Measurements from ENCODE around the gene NOS2.
"Not testable (repeated sequence)": the region's sequence is repeated elsewhere in the genome, so short reads cannot be mapped to it uniquely, and the experiment has no call there.

The NOS2 gene

DNA sequence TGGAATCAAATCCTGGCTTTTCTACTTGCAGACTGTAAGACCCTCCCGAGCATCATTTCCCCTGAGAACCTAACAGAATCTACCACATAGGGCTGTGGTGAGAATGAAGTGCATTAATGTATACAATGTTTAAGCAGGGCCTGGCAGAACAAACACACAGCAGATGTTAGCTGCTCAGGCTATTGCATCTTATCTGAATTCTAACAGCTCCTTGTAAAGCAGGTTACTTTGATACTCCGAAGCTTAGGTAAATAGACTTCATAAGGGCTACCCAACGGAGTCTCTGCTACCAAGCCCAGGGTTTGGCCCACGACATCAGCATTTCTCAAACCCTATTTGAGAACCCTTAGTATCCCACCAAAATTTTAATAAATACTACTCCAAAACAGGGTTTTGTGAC lies 24.4 kb upstream of the NOS2 start:
- Histone ChIP-seq H3K27me3 (ENCODE audit: insufficient read depth, insufficient read length) (no peaks in the 10 kb centered on the region), H3K4me3 (ENCODE audit: insufficient read length, low read depth) (no peak overlapping the region), H3K36me3 (ENCODE audit: insufficient read depth, insufficient read length, low read length) (no peaks in the 10 kb centered on the region), H3K4me1 (ENCODE audit: insufficient read depth, insufficient read length) (no peaks in the 10 kb centered on the region), H3K9ac (ENCODE audit: insufficient read length, low read depth) (no peak overlapping the region), H3K9me3 (ENCODE audit: insufficient read depth, low read length) (peaks cover 16% of the 10 kb centered on the region; the same call in 1 of the 2 replicates)
- no peak for DNase-seq (ENCODE audit: low read depth, low spot score)
- TF ChIP-seq SUZ12 (IDR thresholded peaks at IDR 0.05; ENCODE audit: extremely low read depth, insufficient read depth, insufficient read length): no peak
- no peak for TF ChIP-seq ZNF274 (IDR thresholded peaks at IDR 0.05; ENCODE audit: low read depth, low read length)
- no peak for TF ChIP-seq YY1 (IDR thresholded peaks at IDR 0.05; ENCODE audit: insufficient read depth, insufficient read length)

DNA sequence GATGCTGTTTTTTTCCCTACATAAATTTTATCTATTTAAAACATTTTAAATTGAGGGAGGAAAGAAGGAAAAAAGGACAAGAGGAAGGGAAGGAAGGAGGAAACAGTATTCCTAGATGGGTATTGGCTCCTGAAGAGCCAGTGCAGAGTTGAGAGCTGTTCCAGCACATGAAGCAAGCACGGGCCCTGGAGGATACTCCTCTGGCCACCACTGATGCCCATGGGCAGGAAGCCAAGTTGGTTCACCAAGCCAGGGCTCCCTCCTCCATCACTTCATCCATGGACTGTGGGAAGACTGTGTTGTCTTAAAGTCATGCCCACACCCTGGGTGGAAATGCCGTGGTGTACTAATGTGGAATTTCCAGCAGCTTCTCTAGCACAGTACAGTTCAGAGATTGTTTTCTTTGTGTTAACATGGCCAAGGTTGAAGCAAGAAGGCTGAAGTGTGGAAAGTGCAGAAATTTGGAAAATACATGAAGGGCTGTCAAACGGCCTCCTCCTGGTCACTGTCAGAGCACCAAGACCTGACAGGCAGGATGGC lies 23.9 kb upstream of the NOS2 start:
- no peak overlapping the region for H3K9ac ChIP-seq (ENCODE audit: insufficient read length, low read depth)
- H3K4me1 ChIP-seq (ENCODE audit: insufficient read depth, insufficient read length): no peaks in the 10 kb centered on the region
- peaks cover 16% of the 10 kb centered on the region; the same call in 1 of the 2 replicates for H3K9me3 ChIP-seq (ENCODE audit: insufficient read depth, low read length)
- H3K36me3 ChIP-seq (ENCODE audit: insufficient read depth, insufficient read length, low read length): no peaks in the 10 kb centered on the region
- no peak overlapping the region for H3K4me3 ChIP-seq (ENCODE audit: insufficient read length, low read depth)
- H3K27me3 ChIP-seq (ENCODE audit: insufficient read depth, insufficient read length): no peaks in the 10 kb centered on the region
- TF ChIP-seq YY1 (IDR thresholded peaks at IDR 0.05; ENCODE audit: insufficient read depth, insufficient read length) (no peak), SUZ12 (IDR thresholded peaks at IDR 0.05; ENCODE audit: extremely low read depth, insufficient read depth, insufficient read length) (no peak), ZNF274 (IDR thresholded peaks at IDR 0.05; ENCODE audit: low read depth, low read length) (no peak)
- no peak for DNase-seq (ENCODE audit: low read depth, low spot score)

DNA sequence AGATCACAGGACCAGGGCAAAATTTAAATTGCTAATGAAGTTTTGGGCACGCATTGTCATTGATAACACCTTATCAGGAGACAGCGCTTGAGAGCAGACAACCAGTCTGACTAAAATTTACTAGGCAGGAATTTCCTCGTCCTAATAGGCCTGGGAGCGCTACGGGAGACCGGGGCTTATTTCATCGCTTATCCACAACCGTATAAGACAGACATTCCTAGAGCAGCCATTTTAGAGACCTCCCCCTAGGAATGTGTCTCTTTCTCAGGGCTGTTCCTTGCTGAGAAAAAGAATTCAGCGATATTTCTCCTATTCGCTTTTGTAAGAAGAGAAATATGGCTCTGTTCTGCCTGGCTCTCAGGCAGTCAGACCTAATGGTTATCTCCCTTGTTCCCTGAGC lies 21.8 kb upstream of the NOS2 start:
- H3K9me3 ChIP-seq (ENCODE audit: insufficient read depth, low read length): peaks cover 16% of the 10 kb centered on the region; the same call in 1 of the 2 replicates
- H3K4me3 ChIP-seq (ENCODE audit: insufficient read length, low read depth); H3K27me3 ChIP-seq (ENCODE audit: insufficient read depth, insufficient read length); H3K9ac ChIP-seq (ENCODE audit: insufficient read length, low read depth); DNase-seq (ENCODE audit: low read depth, low spot score); H3K4me1 ChIP-seq (ENCODE audit: insufficient read depth, insufficient read length); H3K36me3 ChIP-seq (ENCODE audit: insufficient read depth, insufficient read length, low read length): not testable (repeated sequence)

DNA sequence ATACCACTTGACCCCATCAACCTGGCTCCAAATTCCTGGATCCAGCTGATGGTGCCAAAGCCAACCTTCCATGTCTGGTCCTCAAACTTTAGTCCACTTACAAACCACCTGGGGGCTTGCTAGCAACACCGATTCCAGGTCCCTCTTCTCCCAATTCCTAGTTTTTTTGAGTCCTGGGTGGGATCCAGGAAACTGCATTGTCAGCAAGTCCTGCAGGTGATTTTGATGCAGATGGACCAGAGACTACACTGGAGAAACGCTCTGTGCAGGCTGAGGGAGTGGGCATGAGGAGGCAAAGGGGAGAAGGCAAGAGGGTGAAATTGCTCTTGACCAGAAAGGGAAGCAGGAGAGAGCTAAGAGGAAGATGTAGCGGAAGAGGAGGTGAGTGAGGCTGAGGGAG lies 21.0 kb upstream of the NOS2 start:
- H3K4me3 ChIP-seq (ENCODE audit: insufficient read length, low read depth): no peak overlapping the region
- DNase-seq (ENCODE audit: low read depth, low spot score): no peak
- no peaks in the 10 kb centered on the region for H3K36me3 ChIP-seq (ENCODE audit: insufficient read depth, insufficient read length, low read length)
- H3K9me3 ChIP-seq (ENCODE audit: insufficient read depth, low read length): peaks cover 16% of the 10 kb centered on the region; the same call in 1 of the 2 replicates
- H3K4me1 ChIP-seq (ENCODE audit: insufficient read depth, insufficient read length): no peaks in the 10 kb centered on the region
- TF ChIP-seq SUZ12 (IDR thresholded peaks at IDR 0.05; ENCODE audit: extremely low read depth, insufficient read depth, insufficient read length): no peak
- no peak for TF ChIP-seq YY1 (IDR thresholded peaks at IDR 0.05; ENCODE audit: insufficient read depth, insufficient read length)
- TF ChIP-seq ZNF274 (IDR thresholded peaks at IDR 0.05; ENCODE audit: low read depth, low read length): no peak
- H3K9ac ChIP-seq (ENCODE audit: insufficient read length, low read depth): no peak overlapping the region
- H3K27me3 ChIP-seq (ENCODE audit: insufficient read depth, insufficient read length): no peaks in the 10 kb centered on the region

DNA sequence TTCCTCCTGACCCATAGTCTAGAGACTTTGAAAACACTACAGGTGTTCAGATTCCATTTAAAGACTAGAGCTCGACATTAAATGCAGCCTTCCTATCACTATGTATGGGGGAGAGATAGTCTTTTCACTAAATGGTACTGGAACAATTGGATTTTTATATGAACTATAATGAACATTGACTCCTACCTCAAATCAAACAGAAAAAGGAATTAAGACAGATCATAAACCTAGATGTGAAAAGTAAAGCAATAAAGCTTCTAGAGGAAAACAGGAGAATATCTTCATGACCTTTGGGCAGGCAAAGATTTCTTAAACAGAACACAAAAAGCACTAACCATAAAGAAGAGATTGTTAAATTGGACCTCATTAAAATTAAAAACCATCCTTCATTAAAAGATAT lies 18.8 kb upstream of the NOS2 start:
- no peak overlapping the region for H3K4me3 ChIP-seq (ENCODE audit: insufficient read length, low read depth)
- no peaks in the 10 kb centered on the region for H3K4me1 ChIP-seq (ENCODE audit: insufficient read depth, insufficient read length)
- no peak for TF ChIP-seq ZNF274 (IDR thresholded peaks at IDR 0.05; ENCODE audit: low read depth, low read length)
- TF ChIP-seq YY1 (IDR thresholded peaks at IDR 0.05; ENCODE audit: insufficient read depth, insufficient read length): no peak
- no peak for TF ChIP-seq SUZ12 (IDR thresholded peaks at IDR 0.05; ENCODE audit: extremely low read depth, insufficient read depth, insufficient read length)
- no peak overlapping the region for H3K9ac ChIP-seq (ENCODE audit: insufficient read length, low read depth)
- H3K27me3 ChIP-seq (ENCODE audit: insufficient read depth, insufficient read length): no peaks in the 10 kb centered on the region
- no peak for DNase-seq (ENCODE audit: low read depth, low spot score)
- H3K9me3 ChIP-seq (ENCODE audit: insufficient read depth, low read length): peaks cover 16% of the 10 kb centered on the region; the same call in 1 of the 2 replicates
- no peaks in the 10 kb centered on the region for H3K36me3 ChIP-seq (ENCODE audit: insufficient read depth, insufficient read length, low read length)

DNA sequence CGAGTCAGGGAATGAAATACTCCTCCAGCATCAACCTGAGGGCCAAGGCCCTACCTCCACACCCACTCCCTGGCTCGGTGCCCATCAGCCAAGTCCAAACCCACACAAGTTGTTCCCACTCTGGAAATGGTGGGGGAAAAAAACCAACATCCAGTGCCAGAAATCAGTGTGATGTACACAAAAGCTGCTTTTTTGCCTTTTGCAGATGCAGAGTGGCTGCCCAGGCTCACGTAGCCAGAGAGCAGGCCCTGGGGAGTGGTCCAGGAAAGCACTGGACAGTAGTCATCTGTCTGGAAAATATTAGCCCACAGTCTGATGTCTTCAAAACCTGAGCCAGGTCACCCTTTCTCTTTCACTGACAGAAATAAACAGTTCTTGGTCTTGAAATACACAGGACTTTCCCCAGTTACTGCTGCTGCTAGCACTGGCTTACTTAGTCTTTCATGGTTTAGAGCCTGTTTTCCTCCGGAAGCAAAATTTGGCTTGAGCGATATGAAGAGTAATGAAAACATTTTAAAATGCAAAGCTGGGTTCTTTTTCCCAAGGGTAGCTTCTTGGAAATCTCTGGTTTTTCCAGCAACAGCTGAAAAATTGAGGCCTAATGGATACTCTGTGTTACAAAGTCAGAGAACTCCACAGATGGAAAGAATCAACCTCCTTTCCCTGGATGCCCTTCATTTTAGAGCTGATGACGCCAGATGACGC lies 18.2 kb upstream of the NOS2 start:
- no peak overlapping the region for H3K4me3 ChIP-seq (ENCODE audit: insufficient read length, low read depth)
- no peaks in the 10 kb centered on the region for H3K27me3 ChIP-seq (ENCODE audit: insufficient read depth, insufficient read length)
- no peak for TF ChIP-seq ZNF274 (IDR thresholded peaks at IDR 0.05; ENCODE audit: low read depth, low read length)
- no peak for TF ChIP-seq YY1 (IDR thresholded peaks at IDR 0.05; ENCODE audit: insufficient read depth, insufficient read length)
- no peak for TF ChIP-seq SUZ12 (IDR thresholded peaks at IDR 0.05; ENCODE audit: extremely low read depth, insufficient read depth, insufficient read length)
- H3K4me1 ChIP-seq (ENCODE audit: insufficient read depth, insufficient read length): no peaks in the 10 kb centered on the region
- DNase-seq (ENCODE audit: low read depth, low spot score): no peak
- H3K9ac ChIP-seq (ENCODE audit: insufficient read length, low read depth): no peak overlapping the region
- no peaks in the 10 kb centered on the region for H3K36me3 ChIP-seq (ENCODE audit: insufficient read depth, insufficient read length, low read length)
- peaks cover 16% of the 10 kb centered on the region; the same call in 1 of the 2 replicates for H3K9me3 ChIP-seq (ENCODE audit: insufficient read depth, low read length)

DNA sequence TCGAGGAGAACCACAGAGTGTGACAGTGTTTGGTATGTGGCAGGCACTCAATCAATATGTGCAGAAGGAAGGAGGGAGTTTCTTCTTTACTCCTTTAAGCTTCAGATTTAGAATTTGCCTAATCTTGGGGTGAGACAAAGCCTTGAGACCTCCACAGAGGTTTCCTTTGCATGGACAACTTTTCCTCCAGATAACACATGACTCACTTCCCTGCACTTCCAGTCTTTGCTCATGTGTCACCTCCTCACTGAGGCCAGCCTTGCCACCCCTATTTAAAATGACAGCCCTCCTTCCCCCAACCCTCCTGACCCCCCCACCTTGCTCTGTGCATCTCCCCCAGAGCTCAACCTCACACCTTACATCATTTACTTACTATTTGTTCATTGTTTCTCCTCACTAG lies 17.4 kb upstream of the NOS2 start:
- H3K4me3 ChIP-seq (ENCODE audit: insufficient read length, low read depth): no peak overlapping the region
- H3K27me3 ChIP-seq (ENCODE audit: insufficient read depth, insufficient read length): no peaks in the 10 kb centered on the region
- H3K9me3 ChIP-seq (ENCODE audit: insufficient read depth, low read length): peaks cover 14% of the 10 kb centered on the region; the same call in 1 of the 2 replicates
- H3K4me1 ChIP-seq (ENCODE audit: insufficient read depth, insufficient read length): no peaks in the 10 kb centered on the region
- no peak for DNase-seq (ENCODE audit: low read depth, low spot score)
- no peak overlapping the region for H3K9ac ChIP-seq (ENCODE audit: insufficient read length, low read depth)
- no peaks in the 10 kb centered on the region for H3K36me3 ChIP-seq (ENCODE audit: insufficient read depth, insufficient read length, low read length)
- TF ChIP-seq SUZ12 (IDR thresholded peaks at IDR 0.05; ENCODE audit: extremely low read depth, insufficient read depth, insufficient read length) (no peak), YY1 (IDR thresholded peaks at IDR 0.05; ENCODE audit: insufficient read depth, insufficient read length) (no peak), ZNF274 (IDR thresholded peaks at IDR 0.05; ENCODE audit: low read depth, low read length) (no peak)
